AG04449 (cell line): ENCODE measurements around the gene MAP2K3.

Source experiments
- CTCF ChIA-PET: fragments of 350-600 bp; formaldehyde crosslinking; extraction: SDS; loops from one replicate; lab custom pipeline; 2021; ENCODE audit warnings: antibody characterized with exemption; lab: Yijun Ruan, JAX
- POLR2A ChIA-PET: fragments of 400-600, 350-600 bp; formaldehyde crosslinking; extraction: SDS; loops from one replicate; lab custom pipeline; 2020; ENCODE audit warnings: antibody characterized with exemption, inconsistent platforms; lab: Yijun Ruan, JAX
- DNase-seq: peaks from one replicate; pipeline ENCODE4 v3.0.0-alpha.2; 2010; ENCODE audit warnings: low read depth, low spot score
- H3K4me3 ChIP-seq: 2 replicates; pipeline ENCODE4 v1.5.1; 2011; ENCODE audit warnings: low read depth, mild to moderate bottlenecking, control low read depth, low read length
- CTCF ChIP-seq: IDR thresholded peaks from one replicate; pipeline ENCODE4 v1.5.1; 2011; ENCODE audit warnings: mild to moderate bottlenecking, moderate library complexity, low read length, control low read depth, inconsistent platforms; ENCODE audit not compliant: insufficient read depth; ENCODE audit errors: missing control alignments

Gene MAP2K3

GRCh38 chr17:21251337-21252010, 33.0 kb upstream of the MAP2K3 start:
- no peak overlapping the region for H3K4me3 ChIP-seq
- ChIA-PET CTCF (interaction anchor here (2.3 to 4.1 kb wide), 3 partner anchors 12 to 123 kb away, joined by 10 to 30 read pairs (median 26); no protein-coding TSS in a partner anchor), POLR2A (interaction anchor here (1.1 to 1.3 kb wide), 2 partner anchors 31 to 35 kb away, joined by 3 read pairs; no protein-coding TSS in a partner anchor)
- DNase-seq = no peak
- TF ChIP-seq CTCF = no peak

- CTCF ChIA-PET = interaction anchor here (2.3 to 4.1 kb wide), 2 partner anchors 27 to 123 kb away, joined by 10 to 26 read pairs; no protein-coding TSS in a partner anchor
- no peak for TF ChIP-seq CTCF
Observed at GRCh38 chr17:21252289-21252795, 32.2 kb upstream of the MAP2K3 start.

GRCh38 chr17:21252796-21253645, 31.5 kb upstream of the MAP2K3 start, which contains the start of gene NATD1:
NATD1 (minus strand) TSS chr17:21253410; CDS start chr17:21253264, 146 bp downstream.
- ChIA-PET CTCF (interaction anchor here (2.3 to 4.1 kb wide), 2 partner anchors 27 to 124 kb away, joined by 10 to 26 read pairs; no protein-coding TSS in a partner anchor), POLR2A (interaction anchor here (0.7 to 0.8 kb wide), 2 partner anchors 33 to 210 kb away, joined by 3 read pairs; no protein-coding TSS in a partner anchor)
- no peak for TF ChIP-seq CTCF
- H3K4me3 ChIP-seq = peak within 1 kb of the TSS; percentile 59
- no peak for DNase-seq

More at GRCh38 chr17:21252289-21252795, 32.2 kb upstream of the MAP2K3 start:
- POLR2A ChIA-PET = no interaction called here
- peak overlapping the region; percentile 59 for H3K4me3 ChIP-seq
- no peak for DNase-seq

GRCh38 chr17:21253646-21254441, 30.7 kb upstream of the MAP2K3 start:
- H3K4me3 ChIP-seq = peak overlapping the region; percentile 59
- CTCF ChIA-PET = interaction anchor here (1.0 to 4.1 kb wide), 3 partner anchors 10 to 135 kb away, joined by 3 to 26 read pairs (median 6); no protein-coding TSS in a partner anchor
- no peak for TF ChIP-seq CTCF
- no peak for DNase-seq
- POLR2A ChIA-PET = interaction anchor here (0.7 to 0.8 kb wide), 2 partner anchors 32 to 211 kb away, joined by 3 read pairs; no protein-coding TSS in a partner anchor

- CTCF ChIA-PET = interaction anchor here (1.6 kb wide), 1 partner anchor 19 kb away, joined by 5 read pairs; no protein-coding TSS in a partner anchor
- no peak for TF ChIP-seq CTCF
- POLR2A ChIA-PET = no interaction called here
- no peak for DNase-seq
- no peak overlapping the region for H3K4me3 ChIP-seq
Observed at GRCh38 chr17:21258593-21258992, 25.9 kb upstream of the MAP2K3 start.
